SU-DHL-6 (cell line): ENCODE measurements around the gene POC1B.

Experiments used
- H2AFZ ChIP-seq: fragments of 200-600 bp; sonication (generic); 2 replicates; pipeline ENCODE4 v1.6.1; 2014; ENCODE audit warnings: low read depth, mild to moderate bottlenecking, moderate library complexity, mixed read lengths, antibody characterized with exemption, low read length; ENCODE audit not compliant: severe bottlenecking
- H3F3A ChIP-seq: fragments of 200-600 bp; shearing (Covaris generic); 2 replicates; pipeline ENCODE4 v1.6.0; 2016; ENCODE audit warnings: antibody characterized with exemption, mild to moderate bottlenecking; ENCODE audit not compliant: insufficient read depth
- H3K27ac ChIP-seq: fragments of 200-600 bp; sonication (generic); 2 replicates; pipeline ENCODE4 v1.5.1; 2016; ENCODE audit warnings: low read depth, mild to moderate bottlenecking, low read length, moderate library complexity, mixed read lengths
- H3K27me3 ChIP-seq: fragments of 200-600 bp; sonication (generic), shearing (Covaris generic); 2 replicates; pipeline ENCODE4 v1.6.0; 2014; ENCODE audit warnings: mild to moderate bottlenecking, low read length
- H3K36me3 ChIP-seq: fragments of 200-600 bp; sonication (generic); 2 replicates; pipeline ENCODE4 v1.6.1; 2014; ENCODE audit warnings: mild to moderate bottlenecking, low read length, mixed read lengths
- H3K4me2 ChIP-seq: fragments of 300-600, 200-600 bp; shearing (Covaris generic), sonication (generic); 2 replicates; pipeline ENCODE4 v1.6.0; 2014; ENCODE audit warnings: low read length, low read depth, mild to moderate bottlenecking; ENCODE audit not compliant: poor library complexity, severe bottlenecking
- H3K4me3 ChIP-seq: fragments of 200-600 bp; sonication (generic); 2 replicates; pipeline ENCODE4 v1.5.1; 2014; ENCODE audit warnings: antibody characterized with exemption, low read length, mild to moderate bottlenecking, mixed read lengths; ENCODE audit not compliant: insufficient read depth, poor library complexity, severe bottlenecking
- H3K79me2 ChIP-seq: fragments of 200-600 bp; sonication (generic); 2 replicates; pipeline ENCODE4 v1.6.1; 2014; ENCODE audit warnings: mild to moderate bottlenecking, low read length, moderate library complexity; ENCODE audit not compliant: insufficient read depth
- H3K9ac ChIP-seq: fragments of 200-600 bp; sonication (generic); 2 replicates; pipeline ENCODE4 v1.7.0; 2014; ENCODE audit warnings: mild to moderate bottlenecking, low read length
- H3K9me2 ChIP-seq: fragments of 200-600 bp; sonication (generic); replicated peaks from 2 replicates; pipeline ENCODE4 v1.6.1; 2014; ENCODE audit warnings: low read length; ENCODE audit not compliant: insufficient read depth
- H3K9me3 ChIP-seq: fragments of 200-600 bp; sonication (generic); 2 replicates; pipeline ENCODE4 v1.6.1; 2014; ENCODE audit warnings: low read length, mixed read lengths; ENCODE audit not compliant: insufficient read depth
- H4K20me1 ChIP-seq: fragments of 200-600 bp; sonication (generic); 2 replicates; pipeline ENCODE4 v1.6.1; 2014; ENCODE audit warnings: low read depth, mild to moderate bottlenecking, antibody characterized with exemption, low read length, moderate library complexity, mixed read lengths
- CTCF ChIP-seq: fragments of 200-600 bp; sonication (generic); IDR thresholded peaks from one replicate; pipeline ENCODE4 v1.5.1; 2017; ENCODE audit warnings: antibody characterized with exemption, mild to moderate bottlenecking, low read length, moderate library complexity; ENCODE audit not compliant: insufficient read depth, poor library complexity, severe bottlenecking
- EZH2phosphoT487 ChIP-seq: fragments of 200-600 bp; sonication (generic), shearing (Covaris generic); conservative IDR thresholded peaks from 2 replicates; pipeline ENCODE4 v1.6.1; 2018; ENCODE audit warnings: mild to moderate bottlenecking, antibody characterized with exemption, low read length, moderate library complexity, mixed read lengths

The POC1B gene

DNA sequence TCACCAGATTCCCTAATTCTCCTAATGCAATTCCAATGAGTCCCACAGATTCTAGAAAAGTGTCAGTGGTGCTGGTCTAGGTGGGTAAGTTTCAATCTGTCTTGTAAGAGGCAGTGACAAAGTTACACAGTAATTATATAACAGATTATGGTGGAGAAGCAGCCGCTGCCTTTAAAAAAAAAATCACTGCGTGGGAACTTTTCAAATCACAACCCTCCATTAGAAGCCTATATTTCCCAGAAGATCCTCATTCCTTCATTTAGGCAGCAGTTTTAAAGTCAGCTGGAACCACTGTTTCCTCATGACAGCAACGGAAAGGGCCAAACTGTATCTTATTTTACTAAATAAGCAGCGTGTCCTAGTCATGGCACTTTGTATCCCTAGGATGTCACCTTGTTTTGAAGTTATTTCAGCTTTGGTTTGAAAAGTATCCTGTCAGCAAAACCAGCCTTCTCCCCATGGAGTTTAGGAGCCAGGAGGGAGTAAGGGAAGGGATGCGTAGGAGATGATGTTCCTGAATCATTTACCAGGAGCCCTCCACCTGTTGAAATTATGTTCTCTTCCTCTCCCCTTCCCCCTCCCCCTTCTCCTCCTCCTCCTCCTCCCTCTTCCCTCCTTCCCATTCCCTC, 145.9 kb downstream of the POC1B start:
- TF ChIP-seq CTCF (no peak), EZH2phosphoT487 (no peak)
- Histone ChIP-seq H3K4me3 (no peak overlapping the region), H3K27ac (no peak overlapping the region)

DNA sequence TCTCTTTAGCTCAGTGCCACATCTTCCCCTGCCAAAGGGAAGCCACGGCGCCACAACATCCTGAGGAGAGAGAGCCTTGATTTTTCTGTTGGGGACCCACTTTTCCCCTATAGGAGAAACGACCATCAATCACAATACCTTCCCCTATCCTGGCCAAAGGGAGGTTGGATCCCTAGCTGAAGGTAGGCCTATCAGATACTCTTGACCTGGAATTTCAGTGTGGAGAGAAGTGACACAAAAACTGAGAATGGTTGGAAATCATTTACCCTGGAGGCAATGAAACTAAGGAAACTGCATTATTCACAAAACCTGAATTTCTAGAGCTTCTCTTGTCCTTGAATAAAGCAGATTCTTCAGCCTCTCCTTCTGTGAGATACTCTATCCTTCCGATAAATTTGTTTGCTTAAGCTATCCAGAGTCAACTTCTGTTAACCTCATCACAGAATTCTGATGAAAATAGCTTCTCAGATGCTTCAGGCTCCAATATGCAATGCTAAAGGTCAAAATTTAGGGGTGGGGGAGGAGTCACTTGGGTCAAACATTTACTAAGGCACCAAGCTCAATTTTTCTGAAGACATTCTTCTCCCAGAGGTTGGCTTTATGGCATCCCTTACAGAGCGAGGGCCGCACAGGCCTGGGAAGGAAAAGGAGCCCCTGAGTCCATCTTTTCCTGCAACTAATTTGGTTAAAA, 146.6 kb downstream of the POC1B start:
- no peaks in the 10 kb centered on the region for H4K20me1 ChIP-seq
- H3K9me2 ChIP-seq = no peaks in the 10 kb centered on the region
- H3K9ac ChIP-seq = no peak overlapping the region
- no peak overlapping the region for H3K4me3 ChIP-seq
- TF ChIP-seq CTCF (no peak), EZH2phosphoT487 (no peak)
- H3K79me2 ChIP-seq = no peaks in the 10 kb centered on the region
- no peaks in the 10 kb centered on the region for H3K36me3 ChIP-seq
- no peaks in the 10 kb centered on the region for H3F3A ChIP-seq
- no peak overlapping the region for H3K27ac ChIP-seq
- no peak overlapping the region for H3K4me2 ChIP-seq
- H2AFZ ChIP-seq = no peak overlapping the region
- no peaks in the 10 kb centered on the region for H3K27me3 ChIP-seq
- no peaks in the 10 kb centered on the region for H3K9me3 ChIP-seq

More for the DNA sequence above, 145.9 kb downstream of the POC1B start:
- no peaks in the 10 kb centered on the region for H3K9me3 ChIP-seq
- H3K36me3 ChIP-seq = no peaks in the 10 kb centered on the region
- no peak overlapping the region for H3K9ac ChIP-seq
- no peak overlapping the region for H3K4me2 ChIP-seq
- no peak overlapping the region for H2AFZ ChIP-seq
- no peaks in the 10 kb centered on the region for H4K20me1 ChIP-seq
- no peaks in the 10 kb centered on the region for H3K9me2 ChIP-seq
- H3K27me3 ChIP-seq = no peaks in the 10 kb centered on the region
- no peaks in the 10 kb centered on the region for H3F3A ChIP-seq
- H3K79me2 ChIP-seq = no peaks in the 10 kb centered on the region

GRCh38 chr12:89376844-89377243, 149.0 kb downstream of the POC1B start:
- Histone ChIP-seq H4K20me1 (no peaks in the 10 kb centered on the region), H3K4me3 (no peak overlapping the region), H3K9me3 (no peaks in the 10 kb centered on the region), H3K27ac (no peak overlapping the region), H2AFZ (no peak overlapping the region), H3K4me2 (no peak overlapping the region), H3F3A (no peaks in the 10 kb centered on the region), H3K36me3 (no peaks in the 10 kb centered on the region), H3K27me3 (no peaks in the 10 kb centered on the region), H3K9me2 (no peaks in the 10 kb centered on the region), H3K79me2 (no peaks in the 10 kb centered on the region), H3K9ac (no peak overlapping the region)
- TF ChIP-seq EZH2phosphoT487 = no peak
- no peak for TF ChIP-seq CTCF
